Caco-2 (cell line): ENCODE data around the gene NBPF20. TPM values are rescaled to one million over a fixed set of nuclear protein-coding genes. Genes with fewer than 3 reads are reported as not detected.
A peak's percentile ranks its signal among the peaks of the same experiment; 100 is the strongest.
"Not testable (repeated sequence)": the region's sequence is repeated elsewhere in the genome, so short reads cannot be mapped to it uniquely, and the experiment has no call there.

ENCODE experiments used
- BruUV-seq: library from RNA; stranded (reverse); fragments of 400-500 nt; replicated peaks from 2 replicates; lab custom pipeline; 2021; lab: Mats Ljungman, UMichigan
- CTCF ChIA-PET: fragments of 300-600 bp; sonication (Branson Sonifier 250); formaldehyde crosslinking; loops from one replicate; lab custom pipeline; 2022; ENCODE audit warnings: antibody characterized with exemption; lab: Charles Lee
- POLR2A ChIA-PET: fragments of 300-600 bp; sonication (Branson Sonifier 250); formaldehyde crosslinking; loops from one replicate; lab custom pipeline; 2022; ENCODE audit warnings: antibody characterized with exemption; lab: Charles Lee
- DNase-seq, 2 experiments: peaks; one replicate each; pipeline versions ENCODE4 v3.0.0 to v3.0.0-alpha.2; 2020 to 2022
- H3K27me3 ChIP-seq: replicated peaks from 2 replicates; pipeline ENCODE4 v1.6.0; 2011; ENCODE audit warnings: low read length; ENCODE audit not compliant: control insufficient read depth, insufficient read depth
- H3K36me3 ChIP-seq: 2 replicates; pipeline ENCODE4 v1.5.1; 2011; ENCODE audit warnings: low read length; ENCODE audit not compliant: control insufficient read depth, insufficient read depth
- H3K4me1 ChIP-seq: fragments of 250-450 bp; sonication (Bioruptor Pico); 2 replicates; pipeline ENCODE4 v1.5.1; 2020; ENCODE audit warnings: mild to moderate bottlenecking
- H3K4me3 ChIP-seq: 2 replicates; pipeline ENCODE4 v1.5.1; 2011; ENCODE audit warnings: low read depth, mild to moderate bottlenecking, control low read depth, low read length
- H3K9me3 ChIP-seq: fragments of 250-450 bp; sonication (Bioruptor Pico); 2 replicates; pipeline ENCODE4 v1.5.1; 2020; ENCODE audit warnings: mild to moderate bottlenecking, moderate library complexity
- H3K27ac Mint-ChIP-seq: one replicate; pipeline ENCODE4 v1.8.0; 2022; ENCODE audit warnings: mixed read lengths; ENCODE audit not compliant: unreplicated experiment
- H3K27me3 Mint-ChIP-seq: one replicate; pipeline ENCODE4 v1.8.0; 2022; ENCODE audit warnings: mixed read lengths; ENCODE audit not compliant: insufficient read depth, unreplicated experiment
- H3K36me3 Mint-ChIP-seq: one replicate; pipeline ENCODE4 v1.8.0; 2022; ENCODE audit warnings: mild to moderate bottlenecking, mixed read lengths; ENCODE audit not compliant: insufficient read depth, unreplicated experiment
- H3K4me1 Mint-ChIP-seq: one replicate; pipeline ENCODE4 v1.8.0; 2022; ENCODE audit warnings: low read depth, mixed read lengths; ENCODE audit not compliant: unreplicated experiment
- H3K4me3 Mint-ChIP-seq: one replicate; pipeline ENCODE4 v1.8.0; 2022; ENCODE audit warnings: mild to moderate bottlenecking, moderate library complexity, mixed read lengths; ENCODE audit not compliant: unreplicated experiment
- H3K9me3 Mint-ChIP-seq: one replicate; pipeline ENCODE4 v1.8.0; 2022; ENCODE audit warnings: mixed read lengths; ENCODE audit not compliant: unreplicated experiment
- intact Hi-C: fragments of 100-400 bp; cut with micrococcal nuclease; formaldehyde crosslinking; loops from one replicate; pipeline ENCODE4 v1.10.0; 2022; ENCODE audit not compliant: unreplicated experiment
- total RNA-seq: library from RNA; stranded (reverse); gene quantifications from 2 replicates; pipeline ENCODE4 v1.2.3, GENCODE V29; 2022

The NBPF20 gene
- total RNA-seq, 1 experiment from 2014 or later, result 6.3 TPM

GRCh38 chr1:145430830-145431229 is 5.4 kb upstream of the NBPF20 start:
- CTCF ChIA-PET, H3K4me1 ChIP-seq, H3K27ac Mint-ChIP-seq, POLR2A ChIA-PET, BruUV-seq, H3K27me3 Mint-ChIP-seq, H3K36me3 ChIP-seq, DNase-seq, H3K9me3 ChIP-seq, H3K4me3 ChIP-seq, H3K36me3 Mint-ChIP-seq, intact Hi-C loops, H3K4me1 Mint-ChIP-seq, H3K27me3 ChIP-seq, H3K4me3 Mint-ChIP-seq: not testable (repeated sequence)
- H3K9me3 Mint-ChIP-seq, result peaks cover 11% of the 10 kb centered on the region

- intact Hi-C loops, H3K36me3 ChIP-seq, H3K4me1 Mint-ChIP-seq, H3K27me3 Mint-ChIP-seq, H3K27me3 ChIP-seq, DNase-seq, BruUV-seq, H3K4me3 Mint-ChIP-seq, H3K27ac Mint-ChIP-seq, CTCF ChIA-PET, H3K36me3 Mint-ChIP-seq, H3K4me3 ChIP-seq, POLR2A ChIA-PET, H3K9me3 ChIP-seq, H3K4me1 ChIP-seq: not testable (repeated sequence)
- H3K9me3 Mint-ChIP-seq, result peaks cover 11% of the 10 kb centered on the region
Observed at GRCh38 chr1:145429329-145429728, 3.9 kb upstream of the NBPF20 start.

- H3K9me3 ChIP-seq, H3K27me3 ChIP-seq, H3K9me3 Mint-ChIP-seq, H3K36me3 ChIP-seq, DNase-seq, CTCF ChIA-PET, BruUV-seq, H3K27me3 Mint-ChIP-seq, H3K4me1 Mint-ChIP-seq, H3K36me3 Mint-ChIP-seq, POLR2A ChIA-PET, H3K4me1 ChIP-seq, intact Hi-C loops: not testable (repeated sequence)
- H3K4me3 Mint-ChIP-seq, result peak overlapping the region; percentile 97
- H3K27ac Mint-ChIP-seq, result peak overlapping the region; percentile 88
- H3K4me3 ChIP-seq, result peak overlapping the region; percentile 49
Observed at GRCh38 chr1:145424612-145425435, 579 bp downstream of the NBPF20 start.

GRCh38 chr1:145415149-145415548 is 10.3 kb downstream of the NBPF20 start:
- H3K4me1 Mint-ChIP-seq, H3K36me3 Mint-ChIP-seq, H3K4me1 ChIP-seq, H3K9me3 Mint-ChIP-seq, H3K27me3 Mint-ChIP-seq, intact Hi-C loops, H3K9me3 ChIP-seq, POLR2A ChIA-PET, H3K4me3 Mint-ChIP-seq, H3K36me3 ChIP-seq, H3K4me3 ChIP-seq, CTCF ChIA-PET, H3K27me3 ChIP-seq: not testable (repeated sequence)
- H3K27ac Mint-ChIP-seq, result peak overlapping the region; percentile 45
- peak in 1 of 2 experiments; percentile 36 for DNase-seq
- BruUV-seq, result TSS peak; percentile 37

GRCh38 chr1:145407266-145407665 is 18.1 kb downstream of the NBPF20 start:
- DNase-seq, H3K27me3 Mint-ChIP-seq, intact Hi-C loops, POLR2A ChIA-PET, H3K9me3 Mint-ChIP-seq, CTCF ChIA-PET, BruUV-seq, H3K36me3 Mint-ChIP-seq, H3K4me3 ChIP-seq, H3K9me3 ChIP-seq, H3K4me1 ChIP-seq, H3K36me3 ChIP-seq, H3K4me3 Mint-ChIP-seq, H3K27ac Mint-ChIP-seq, H3K4me1 Mint-ChIP-seq, H3K27me3 ChIP-seq: not testable (repeated sequence)

- H3K27me3 ChIP-seq, result not testable (repeated sequence)
Observed at GRCh38 chr1:145404949-145405348, 20.5 kb downstream of the NBPF20 start.

GRCh38 chr1:145400701-145401100 is 24.7 kb downstream of the NBPF20 start:
- H3K4me1 Mint-ChIP-seq, H3K27me3 ChIP-seq, H3K36me3 ChIP-seq, H3K27ac Mint-ChIP-seq, DNase-seq, H3K9me3 ChIP-seq, POLR2A ChIA-PET, intact Hi-C loops, CTCF ChIA-PET, H3K4me1 ChIP-seq, H3K9me3 Mint-ChIP-seq, BruUV-seq, H3K4me3 ChIP-seq, H3K36me3 Mint-ChIP-seq, H3K27me3 Mint-ChIP-seq, H3K4me3 Mint-ChIP-seq: not testable (repeated sequence)

More at GRCh38 chr1:145404949-145405348, 20.5 kb downstream of the NBPF20 start:
- H3K27ac Mint-ChIP-seq, H3K36me3 ChIP-seq, intact Hi-C loops, H3K36me3 Mint-ChIP-seq, DNase-seq, H3K27me3 Mint-ChIP-seq, POLR2A ChIA-PET, H3K4me3 Mint-ChIP-seq, H3K4me1 ChIP-seq, H3K9me3 ChIP-seq, BruUV-seq, H3K9me3 Mint-ChIP-seq, H3K4me3 ChIP-seq, CTCF ChIA-PET, H3K4me1 Mint-ChIP-seq: not testable (repeated sequence)
